ENCODE results near the gene SSH2.
"Not testable (repeated sequence)": the region's sequence is repeated elsewhere in the genome, so short reads cannot be mapped to it uniquely, and the experiment has no call there.

SSH2 gene

DNA sequence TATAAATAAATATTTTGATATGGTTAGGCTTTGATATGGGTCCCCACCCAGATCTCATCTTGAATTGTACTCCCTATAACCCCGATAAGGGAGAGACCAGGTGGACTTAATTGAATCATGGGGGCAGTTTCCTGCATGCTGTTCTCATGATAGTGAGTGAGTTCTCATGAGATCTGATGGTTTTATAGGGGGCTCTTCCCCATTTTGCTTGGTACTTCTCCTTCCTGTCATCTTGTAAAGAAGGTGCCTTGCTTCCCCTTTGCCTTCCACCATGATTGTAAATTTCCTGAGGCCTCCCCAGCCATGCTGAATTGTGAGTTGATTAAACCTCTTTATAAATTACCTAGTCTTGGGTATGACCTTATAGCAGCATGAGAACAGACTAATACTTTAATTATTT is 55.7 kb downstream of the SSH2 start:
- not testable (repeated sequence) for DNase-seq (ENCODE audit: low read depth in 3 of 3, low spot score in 1 of 3)

DNA sequence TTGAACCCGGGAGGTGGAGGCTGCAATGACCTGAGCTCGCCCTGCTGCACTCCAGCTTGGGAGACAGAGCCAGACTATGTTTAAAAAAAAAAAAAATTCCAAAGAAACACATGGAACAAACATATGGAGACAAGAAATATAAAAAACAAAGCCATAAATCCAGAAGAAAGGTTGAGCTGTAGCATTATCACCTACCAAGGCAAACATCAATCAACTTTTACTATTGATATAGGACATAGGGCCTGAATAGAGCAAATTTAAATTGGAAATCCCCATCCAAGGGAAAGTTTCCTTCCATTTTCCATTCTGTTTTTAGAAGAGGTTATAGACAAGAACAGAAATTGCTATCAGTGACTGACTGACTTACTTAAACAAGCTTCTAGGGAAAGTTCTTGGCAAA is 56.6 kb downstream of the SSH2 start:
- no peak for DNase-seq (ENCODE audit: low read depth in 3 of 3, low spot score in 1 of 3)

DNA sequence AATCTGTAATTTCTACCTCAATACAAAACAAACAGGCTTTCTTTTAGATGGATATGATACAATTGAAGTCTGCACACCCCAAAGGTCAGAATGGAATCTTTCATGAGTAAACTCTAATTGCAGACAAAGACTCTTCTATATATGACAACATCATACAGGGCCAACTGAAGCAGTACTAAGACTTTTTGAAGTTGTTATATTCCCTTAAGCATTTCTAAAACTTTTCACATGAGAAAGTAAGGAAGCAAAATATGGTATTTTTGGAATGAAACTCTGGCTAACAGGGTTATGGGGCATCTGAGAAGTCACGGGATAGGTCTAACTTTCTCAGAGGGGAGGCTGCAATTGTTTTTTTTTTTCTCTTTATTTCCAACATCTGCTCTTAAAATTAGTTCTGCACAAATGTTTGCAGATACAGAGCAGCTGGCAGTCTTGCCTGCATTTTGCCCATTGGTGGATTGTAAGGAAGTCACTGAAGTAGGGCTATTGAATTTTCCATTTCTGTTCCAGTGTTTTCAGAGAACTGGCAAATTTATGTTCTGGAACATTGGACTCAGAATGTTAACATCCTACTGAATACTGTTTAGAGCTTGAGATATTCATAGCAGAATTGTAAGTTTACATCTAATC is 59.1 kb downstream of the SSH2 start:
- DNase-seq (ENCODE audit: low read depth in 3 of 3, low spot score in 1 of 3): no peak

- DNase-seq (ENCODE audit: low read depth in 3 of 3, low spot score in 1 of 3): no peak
Measured at GRCh38 chr17:29867643-29868181, 62.3 kb downstream of the SSH2 start.

DNA sequence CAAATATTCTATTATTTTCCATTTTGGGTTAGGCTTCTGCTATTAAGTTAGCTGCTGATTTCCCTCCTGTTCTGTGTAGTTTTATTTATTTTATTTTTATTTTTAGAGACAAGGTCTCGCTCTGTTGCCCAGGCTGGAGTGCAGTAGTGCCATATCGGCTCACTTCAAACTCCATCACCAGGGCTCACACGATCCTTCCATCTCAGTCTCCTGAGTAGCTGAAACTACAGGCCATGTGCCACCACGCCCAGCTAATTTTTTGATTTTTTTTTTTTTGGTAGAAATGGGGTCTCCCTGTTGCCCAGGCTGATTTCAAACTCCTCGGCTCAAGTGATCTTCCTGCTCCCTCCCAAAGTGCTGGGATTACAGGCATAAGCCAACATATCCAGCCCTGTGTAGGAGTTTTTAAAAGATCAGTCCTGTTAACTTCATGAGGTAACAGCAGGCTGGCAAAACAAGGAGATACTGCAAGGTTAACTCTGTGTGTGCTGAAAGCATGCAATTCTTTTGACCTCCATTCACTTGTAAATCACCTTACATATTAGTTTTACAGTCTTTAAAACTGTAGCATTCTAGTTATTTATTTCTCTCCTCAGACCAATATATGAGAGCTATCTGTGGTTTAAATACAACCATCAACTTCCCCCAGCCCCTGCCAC is 63.2 kb downstream of the SSH2 start:
- DNase-seq (ENCODE audit: low read depth in 3 of 3, low spot score in 1 of 3): no peak

- no peak for DNase-seq (ENCODE audit: low read depth in 3 of 3, low spot score in 1 of 3)
Measured at GRCh38 chr17:29864615-29865014, 65.4 kb downstream of the SSH2 start.

GRCh38 chr17:29864123-29864522 is 65.9 kb downstream of the SSH2 start:
- DNase-seq (ENCODE audit: low read depth in 3 of 3, low spot score in 1 of 3): not testable (repeated sequence)

GRCh38 chr17:29862951-29863350 is 67.1 kb downstream of the SSH2 start:
- no peak for DNase-seq (ENCODE audit: low read depth in 3 of 3, low spot score in 1 of 3)

DNA sequence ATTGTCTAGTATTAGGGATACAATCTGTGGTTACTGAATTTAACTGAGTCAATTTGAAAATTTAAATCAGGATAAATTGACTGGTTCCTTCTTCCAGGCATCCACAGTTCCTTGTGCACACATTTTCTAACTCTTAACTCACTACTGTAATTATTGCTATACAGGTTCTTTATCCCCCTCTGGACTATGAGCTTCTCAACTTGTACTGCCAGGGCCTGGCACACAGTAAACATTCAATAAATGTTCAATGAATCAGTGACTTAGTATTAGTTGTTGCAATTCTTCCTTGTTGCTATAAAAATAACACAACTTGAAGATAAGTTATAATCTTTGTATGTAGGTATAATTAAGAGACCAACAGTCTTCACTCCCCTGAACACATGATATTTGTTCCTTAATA is 67.9 kb downstream of the SSH2 start:
- no peak for DNase-seq (ENCODE audit: low read depth in 3 of 3, low spot score in 1 of 3)

GRCh38 chr17:29859445-29859844 is 70.6 kb downstream of the SSH2 start:
- DNase-seq (ENCODE audit: low read depth in 3 of 3, low spot score in 1 of 3): not testable (repeated sequence)

DNA sequence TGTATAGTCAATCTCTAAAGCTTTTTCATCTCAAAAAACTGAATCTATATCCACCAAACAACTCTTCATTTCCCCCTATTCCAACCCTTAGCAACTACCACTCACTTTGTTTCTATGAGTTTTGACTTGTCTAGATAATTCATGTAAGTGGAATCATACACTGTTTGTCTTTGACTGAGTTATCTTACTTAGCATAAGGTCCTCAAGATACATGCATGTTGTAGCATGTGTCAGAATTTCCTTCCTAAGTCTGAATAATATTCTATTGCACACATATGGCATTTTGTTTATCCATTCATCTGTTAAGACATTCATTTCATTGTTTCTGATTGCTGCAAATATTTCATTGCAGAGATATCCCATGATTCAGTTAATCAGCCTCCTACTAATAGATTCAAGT is 72.2 kb downstream of the SSH2 start:
- no peak for DNase-seq (ENCODE audit: low read depth in 3 of 3, low spot score in 1 of 3)

GRCh38 chr17:29857105-29857504 is 72.9 kb downstream of the SSH2 start:
- not testable (repeated sequence) for DNase-seq (ENCODE audit: low read depth in 3 of 3, low spot score in 1 of 3)

DNA sequence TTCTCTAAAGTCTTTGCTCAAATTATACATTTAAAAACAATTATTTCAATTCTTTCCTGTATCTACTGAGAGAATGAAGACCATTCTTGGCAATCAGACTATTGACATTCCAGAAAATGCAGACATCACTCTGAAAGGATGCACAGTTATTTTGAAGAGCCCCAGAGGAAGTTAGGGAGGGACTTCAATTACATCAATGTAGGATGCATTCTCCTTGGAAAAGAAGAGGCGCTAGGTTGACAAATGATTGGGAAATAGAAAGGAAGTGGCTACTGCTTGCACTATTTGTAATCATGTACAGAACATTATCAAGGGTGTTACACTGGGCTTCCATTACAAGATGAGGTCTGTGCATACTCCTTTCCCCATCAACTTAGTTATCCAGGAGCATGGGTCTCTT is 74.3 kb downstream of the SSH2 start:
- DNase-seq (ENCODE audit: low read depth in 3 of 3, low spot score in 1 of 3): no peak

- DNase-seq (ENCODE audit: low read depth in 3 of 3, low spot score in 1 of 3): no peak
Measured at GRCh38 chr17:29848737-29849136, 81.3 kb downstream of the SSH2 start.

DNA sequence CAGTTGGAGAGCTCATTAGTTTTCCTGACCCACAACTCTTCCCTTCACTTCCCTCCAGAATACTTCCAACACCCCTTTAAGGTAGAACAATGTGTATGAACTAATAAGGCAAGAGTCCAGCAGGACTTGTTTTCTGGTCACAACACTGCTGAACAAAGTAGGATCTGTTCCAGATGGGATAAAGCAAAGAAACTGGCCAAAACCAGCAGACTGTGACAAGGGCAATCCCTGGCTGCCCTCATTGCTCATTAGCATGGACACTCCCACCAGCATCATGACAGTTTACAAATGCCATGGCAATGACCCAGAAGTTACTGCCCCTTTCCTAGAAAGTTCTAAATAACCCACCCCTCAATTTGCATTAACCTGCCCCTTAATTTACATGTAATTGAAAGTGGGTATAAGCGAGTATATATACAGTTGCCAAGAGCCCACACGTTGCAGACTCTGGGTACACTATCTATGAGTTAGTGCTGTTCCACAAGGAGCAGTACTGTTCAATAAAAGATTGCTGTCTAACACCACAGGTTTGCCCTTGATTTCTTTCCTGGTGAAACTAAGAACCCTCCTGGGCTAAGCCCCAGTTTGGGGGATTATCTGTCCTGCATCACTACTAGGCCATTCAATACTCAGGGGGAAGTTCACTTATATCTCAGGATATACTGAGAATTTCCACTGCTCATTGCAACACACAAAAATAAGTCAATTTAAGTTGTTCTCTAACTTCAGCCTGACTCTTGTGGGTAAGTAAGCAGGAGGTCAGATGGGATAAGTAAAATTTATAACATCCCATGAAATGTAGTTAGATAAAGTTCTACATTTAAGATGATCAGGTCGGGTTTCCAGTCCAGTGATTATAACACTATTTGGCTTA is 82.3 kb downstream of the SSH2 start:
- no peak for DNase-seq (ENCODE audit: low read depth in 3 of 3, low spot score in 1 of 3)

GRCh38 chr17:29847118-29847517 is 82.9 kb downstream of the SSH2 start:
- no peak for DNase-seq (ENCODE audit: low read depth in 3 of 3, low spot score in 1 of 3)

- no peak for DNase-seq (ENCODE audit: low read depth in 3 of 3, low spot score in 1 of 3)
Measured at GRCh38 chr17:29846298-29846697, 83.7 kb downstream of the SSH2 start.

- no peak for DNase-seq (ENCODE audit: low read depth in 3 of 3, low spot score in 1 of 3)
Measured at GRCh38 chr17:29844339-29845048, 85.5 kb downstream of the SSH2 start.

- DNase-seq (ENCODE audit: low read depth in 3 of 3, low spot score in 1 of 3): no peak
Measured at GRCh38 chr17:29840884-29841283, 89.1 kb downstream of the SSH2 start.

GRCh38 chr17:29839656-29840055 is 90.4 kb downstream of the SSH2 start:
- no peak for DNase-seq (ENCODE audit: low read depth in 3 of 3, low spot score in 1 of 3)

DNA sequence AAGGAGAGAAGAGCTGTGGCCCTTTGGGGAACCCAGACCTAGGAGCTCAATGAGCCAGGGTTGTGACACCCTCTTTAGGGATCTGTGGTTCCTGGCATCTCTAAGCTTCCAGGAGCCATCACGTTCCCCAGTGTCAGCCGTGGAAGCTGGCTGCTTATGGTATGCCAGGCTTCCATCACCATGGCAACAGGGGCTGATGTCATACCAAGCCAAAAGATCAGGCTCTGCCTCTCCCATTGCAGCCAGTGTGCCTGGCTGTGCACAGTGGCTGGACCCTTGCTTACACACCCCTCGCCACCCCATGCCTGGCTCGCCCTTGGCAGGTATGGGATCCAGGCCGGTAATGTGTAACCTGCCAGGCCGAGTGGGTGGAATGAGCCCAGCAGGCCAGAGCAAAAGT is 91.1 kb downstream of the SSH2 start:
- DNase-seq (ENCODE audit: low read depth in 3 of 3, low spot score in 1 of 3): no peak

Data from stimulated activated CD4-positive, alpha-beta T cell treated with anti-CD3 and anti-CD28 coated beads, TNF-alpha, amount 100 ng/mL, for 1 hour (primary cell).